Measurements from ENCODE around the gene FAF1.

- TF ChIP-seq GATA2 (IDR thresholded peaks at IDR 0.05; ENCODE audit: low read depth, low read length) (no peak), GATA3 (IDR thresholded peaks at IDR 0.05; ENCODE audit: low read depth, low read length) (no peak)
Observed at GRCh38 chr1:50659107-50659662, 300.9 kb downstream of the FAF1 start.

Measured in SH-SY5Y (cell line).